SK-N-SH (cell line): ENCODE results near the gene SLC2A9.

Source experiments
- CHD2 ChIP-seq: fragments of 150-350 bp; IDR thresholded peaks from 2 replicates; pipeline ENCODE4 v1.6.1; 2018; ENCODE audit warnings: low read length; ENCODE audit not compliant: partially characterized antibody
- CTCF ChIP-seq: fragments of 200-600 bp; sonication (generic); IDR thresholded peaks from 2 replicates; pipeline ENCODE4 v1.6.1; 2017; ENCODE audit warnings: antibody characterized with exemption, mild to moderate bottlenecking, moderate library complexity
- GABPA ChIP-seq: IDR thresholded peaks from 2 replicates; pipeline ENCODE4 v1.4.0; 2012; ENCODE audit warnings: low read depth, mild to moderate bottlenecking
- MEF2A ChIP-seq: IDR thresholded peaks from 2 replicates; pipeline ENCODE4 v1.4.0; 2012; ENCODE audit warnings: low read depth, borderline replicate concordance
- RAD21 ChIP-seq: IDR thresholded peaks from 2 replicates; pipeline ENCODE4 v1.6.1; 2012; ENCODE audit warnings: mild to moderate bottlenecking, low read length
- TCF12 ChIP-seq: IDR thresholded peaks from 2 replicates; pipeline ENCODE4 v1.4.0; 2012

- TF ChIP-seq CTCF: no peak
- no peak for TF ChIP-seq CHD2
- no peak for TF ChIP-seq RAD21
- TF ChIP-seq GABPA: no peak
- no peak for TF ChIP-seq TCF12
- no peak for TF ChIP-seq MEF2A
Measured at GRCh38 chr4:9859810-9860209, 161.5 kb downstream of the SLC2A9 start.
